Fibroblast of gingiva (primary cell): Measurements from ENCODE around the gene GATAD2A.
"Not testable (repeated sequence)": the region's sequence is repeated elsewhere in the genome, so short reads cannot be mapped to it uniquely, and the experiment has no call there.

ENCODE experiments used
- DNase-seq: peaks from one replicate; pipeline ENCODE4 v3.0.0-alpha.2; 2011; ENCODE audit warnings: low read depth

GATAD2A gene

DNA sequence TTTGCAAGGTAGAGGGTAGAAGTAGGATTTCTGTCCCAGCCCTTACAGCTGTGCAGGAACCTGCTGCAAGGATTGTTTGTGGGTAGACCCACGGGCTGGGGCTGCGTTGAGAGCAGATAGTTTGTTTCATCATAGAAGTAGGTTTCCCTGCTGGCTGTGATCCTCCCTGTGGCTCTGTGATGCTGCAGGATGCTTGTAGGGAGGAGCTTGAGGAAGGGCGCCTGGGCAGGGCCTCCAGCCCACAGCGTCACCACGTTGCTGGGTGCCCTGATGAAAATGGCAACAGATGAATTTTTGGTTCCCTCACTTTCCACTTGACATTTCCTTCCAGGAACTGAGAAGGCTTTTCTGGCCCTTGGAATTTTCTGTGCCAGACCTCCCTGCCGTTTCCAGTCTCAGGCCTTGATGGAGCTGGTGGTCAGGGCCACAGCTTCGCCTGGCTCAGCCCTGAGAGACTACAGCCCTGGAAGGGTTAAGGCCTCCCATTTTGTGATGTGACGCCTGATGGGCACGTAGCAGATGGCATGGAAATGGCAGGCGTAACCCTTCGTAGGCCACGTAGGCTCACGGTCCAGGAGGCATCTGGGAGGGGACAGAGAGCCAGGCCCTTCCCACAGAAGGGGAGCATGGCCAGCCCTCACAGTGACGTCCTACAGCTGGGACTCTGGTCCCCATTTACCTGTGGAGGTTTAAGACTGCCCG is 42.2 kb downstream of the GATAD2A start:
- peak; percentile 42 for DNase-seq

DNA sequence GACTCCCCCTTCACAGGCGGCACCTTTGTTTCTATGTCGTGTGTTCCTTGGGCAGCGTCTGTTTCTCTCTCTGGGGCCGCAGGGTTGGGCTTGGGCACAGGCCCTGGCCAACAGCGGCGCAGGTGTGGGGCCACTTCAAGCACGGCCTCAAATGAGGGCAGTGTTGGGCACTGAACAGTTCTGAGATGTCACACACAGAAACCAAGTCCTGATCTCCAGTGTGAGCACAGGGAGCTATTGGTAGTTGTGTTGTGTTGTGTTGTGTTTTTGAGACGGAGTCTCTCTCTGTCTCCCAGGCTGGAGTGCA is 42.7 kb downstream of the GATAD2A start:
- DNase-seq, result no peak

DNA sequence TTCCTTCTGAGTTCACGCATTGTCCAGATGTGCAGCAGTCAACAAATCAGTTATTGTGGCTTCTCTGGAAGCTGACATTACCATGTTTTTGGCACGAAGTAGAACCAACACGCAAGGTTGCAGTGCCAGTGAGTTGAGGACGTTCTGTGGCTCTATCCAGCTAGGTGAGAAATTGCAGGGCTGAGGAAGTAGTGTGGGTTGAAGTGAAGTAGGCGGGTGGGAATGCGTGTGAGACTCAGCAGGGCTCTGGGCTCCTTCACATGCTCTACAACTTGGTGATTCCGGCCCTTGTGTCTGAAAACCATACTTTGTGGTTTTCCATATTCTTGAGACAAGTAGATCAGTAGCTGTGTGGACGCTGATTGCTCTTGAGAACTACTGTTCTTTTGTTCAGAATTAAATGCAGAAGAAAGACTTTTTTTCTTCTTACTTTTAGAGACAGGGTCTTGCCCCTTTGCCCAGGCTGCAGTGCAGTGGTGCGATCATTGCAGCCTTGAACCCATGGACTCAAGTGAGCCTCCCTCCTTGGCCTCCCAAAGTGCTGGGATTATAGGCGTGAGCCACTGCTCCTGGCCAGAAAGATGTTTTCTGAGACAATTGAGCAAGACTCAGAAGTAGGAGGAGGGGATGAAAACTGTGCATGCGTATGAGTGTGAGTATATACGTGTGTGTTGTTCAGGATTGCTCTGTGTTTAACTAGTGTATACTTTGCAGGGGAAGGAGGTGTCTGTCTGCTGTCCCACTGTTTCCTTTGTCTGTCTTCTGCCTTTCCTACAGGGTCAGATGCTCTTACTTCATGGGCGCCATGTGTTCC is 46.2 kb downstream of the GATAD2A start:
- DNase-seq, result no peak

DNA sequence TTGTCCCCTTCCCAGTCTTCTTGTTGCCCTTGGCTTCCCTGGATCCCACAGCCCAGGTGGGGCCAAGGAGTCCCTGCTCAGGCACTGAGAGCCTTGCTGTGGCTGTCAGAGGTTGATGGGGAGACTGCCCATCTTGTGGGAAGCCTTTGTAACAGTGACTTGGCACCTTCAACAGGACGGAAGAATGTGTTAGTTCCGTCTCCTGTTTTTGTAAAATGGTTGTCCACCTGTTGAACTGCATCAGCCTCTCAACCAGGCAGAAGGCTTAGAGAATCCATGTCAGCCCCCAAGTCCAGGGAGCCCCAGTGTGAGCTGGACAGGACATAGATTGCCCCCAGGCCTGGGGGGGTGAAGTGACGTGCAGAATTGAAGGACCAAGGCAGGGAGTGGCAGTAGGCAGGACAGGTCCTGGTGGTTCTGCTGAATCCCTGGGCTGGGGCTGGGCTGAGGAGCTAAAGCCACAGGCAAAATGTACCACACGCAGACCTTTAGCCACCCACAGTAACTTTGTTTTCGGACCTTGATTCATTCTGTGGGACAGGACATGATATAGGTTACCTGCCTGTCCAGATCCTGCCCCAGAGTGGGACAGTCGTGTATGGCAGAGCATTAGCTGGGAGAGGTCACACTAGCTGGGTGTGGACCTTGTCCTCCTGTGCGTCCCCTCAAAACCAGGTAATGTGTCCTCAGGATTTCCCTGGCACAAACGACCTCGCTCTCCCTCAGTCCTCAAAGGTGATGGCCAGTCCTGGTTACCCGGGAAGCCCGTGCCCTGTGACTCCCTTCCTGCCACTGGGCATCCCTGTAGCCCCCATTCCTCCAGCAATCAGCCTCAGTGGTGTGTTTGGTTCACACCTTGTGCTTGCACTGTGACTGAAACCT is 47.0 kb downstream of the GATAD2A start:
- no peak for DNase-seq

DNA sequence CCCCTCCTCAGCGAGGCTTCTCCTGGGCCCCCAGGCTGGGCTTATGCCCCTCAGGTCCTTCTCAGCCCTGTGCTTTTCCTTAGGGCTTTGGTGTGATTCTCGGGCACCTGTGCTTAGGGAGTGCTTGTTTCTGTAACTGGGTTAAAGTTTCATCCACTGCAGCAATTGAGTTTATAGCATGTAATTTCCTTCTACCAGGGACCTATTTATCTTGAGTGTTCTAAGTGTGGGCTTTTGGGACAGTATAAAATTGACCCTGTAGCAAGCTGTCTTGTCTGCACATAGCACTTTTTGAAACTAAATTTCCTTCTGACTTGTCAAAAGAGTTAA is 47.6 kb downstream of the GATAD2A start:
- DNase-seq, result no peak

DNA sequence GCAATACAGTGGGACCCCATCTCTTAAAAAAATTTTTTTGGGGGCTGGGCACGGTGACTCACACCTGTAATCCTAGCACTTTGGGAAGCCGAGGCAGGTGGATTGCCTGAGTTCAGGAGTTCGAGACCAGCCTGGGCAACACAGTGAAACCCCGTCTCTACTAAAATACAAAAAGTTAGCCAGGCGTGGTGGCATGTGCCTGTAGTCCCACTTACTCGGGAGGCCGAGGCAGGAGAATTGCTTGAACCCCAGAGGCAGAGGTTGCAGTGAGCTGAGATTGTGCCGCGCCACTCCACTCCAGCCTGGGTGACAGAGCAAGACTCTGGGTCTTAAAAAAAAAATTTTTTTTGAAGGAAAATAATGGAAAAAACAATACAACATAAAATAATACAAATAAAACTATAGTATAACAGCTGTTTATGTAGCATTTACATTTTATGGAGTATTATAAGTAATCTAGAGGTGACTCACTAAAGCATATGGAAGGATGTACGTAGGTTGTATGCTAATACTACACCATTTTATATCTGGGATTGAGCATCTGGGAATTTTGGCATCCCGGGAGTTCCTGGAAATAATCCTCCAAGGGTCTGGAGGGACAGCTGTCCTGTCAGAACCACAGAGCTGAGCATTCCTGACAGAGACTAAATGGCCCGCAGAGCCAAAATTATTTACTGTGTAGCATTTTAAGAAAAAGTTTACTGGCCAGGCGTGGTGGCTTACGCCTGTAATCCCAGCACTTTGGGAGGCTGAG is 49.9 kb downstream of the GATAD2A start:
- DNase-seq, result not testable (repeated sequence)

DNA sequence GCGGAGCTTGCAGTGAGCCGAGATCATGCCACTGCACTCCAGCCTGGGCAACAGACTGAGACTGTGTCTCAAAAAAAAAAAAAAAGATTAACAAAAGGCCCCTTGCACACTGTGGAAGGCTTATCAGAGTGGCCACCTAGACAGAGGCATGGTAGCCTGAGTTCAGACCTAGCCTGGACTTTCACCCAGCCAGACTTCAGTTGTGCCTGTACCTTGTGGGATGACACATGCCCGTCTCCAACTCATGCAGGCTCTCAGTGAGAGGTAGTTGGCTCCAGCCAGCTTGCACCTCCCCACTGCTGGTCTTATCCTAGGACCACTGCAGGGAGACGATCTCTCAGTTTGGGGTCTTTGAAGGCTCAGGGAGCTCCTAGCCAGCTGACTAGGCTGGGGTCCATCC is 52.2 kb downstream of the GATAD2A start:
- no peak for DNase-seq

DNA sequence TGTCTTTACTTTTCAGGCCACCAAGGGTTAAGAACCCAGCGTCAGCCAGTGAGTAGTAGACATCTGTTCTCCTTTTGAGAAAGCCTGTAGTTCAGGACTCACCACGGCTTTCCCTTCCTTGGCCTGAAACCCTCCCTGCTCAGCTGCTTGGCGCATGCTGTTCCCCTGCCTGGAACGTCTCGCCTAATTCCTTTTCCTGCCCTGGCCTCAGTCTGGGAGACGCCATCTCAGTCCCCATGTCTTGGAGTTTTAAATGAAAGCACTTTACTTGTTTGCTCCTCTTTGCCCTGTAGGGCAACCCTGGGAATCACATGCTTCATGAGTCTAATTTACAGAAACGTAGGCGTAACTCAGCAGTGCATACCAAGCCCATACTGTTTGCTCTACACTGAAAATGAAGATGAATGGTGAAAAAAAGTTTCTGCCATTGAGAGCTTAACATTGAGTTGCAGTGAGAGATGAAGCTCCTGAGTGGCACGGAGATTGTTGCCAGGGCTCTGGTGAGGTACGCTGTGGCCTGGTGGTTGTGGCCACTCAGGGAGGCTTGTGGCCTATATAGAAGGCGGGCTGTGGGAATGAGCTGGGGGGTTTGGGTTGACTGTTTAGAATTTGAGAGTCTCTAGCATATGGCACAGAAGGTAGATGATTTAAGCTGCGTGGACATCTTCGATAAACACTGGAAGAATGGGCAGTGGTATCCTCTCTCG is 52.8 kb downstream of the GATAD2A start:
- DNase-seq, result no peak

DNA sequence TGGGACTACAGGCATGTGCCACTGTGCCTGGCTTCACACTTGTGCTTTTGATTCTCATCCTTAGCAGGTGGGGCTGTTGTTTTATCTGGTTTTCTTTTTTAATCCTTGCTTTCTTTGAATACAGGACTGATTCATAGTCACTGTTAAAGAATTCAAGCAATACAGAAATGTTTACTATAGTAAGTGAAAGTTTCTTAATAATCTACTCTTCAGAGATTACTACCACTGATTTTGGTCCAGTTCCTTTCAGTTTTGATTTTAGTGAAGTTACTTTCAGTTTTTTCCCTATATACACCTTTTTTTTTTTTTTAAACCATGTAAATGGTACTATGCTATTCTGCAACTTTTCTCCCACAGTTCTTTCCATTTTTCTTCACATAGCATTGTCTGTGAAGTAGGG is 53.6 kb downstream of the GATAD2A start:
- peak; percentile 38 for DNase-seq

DNA sequence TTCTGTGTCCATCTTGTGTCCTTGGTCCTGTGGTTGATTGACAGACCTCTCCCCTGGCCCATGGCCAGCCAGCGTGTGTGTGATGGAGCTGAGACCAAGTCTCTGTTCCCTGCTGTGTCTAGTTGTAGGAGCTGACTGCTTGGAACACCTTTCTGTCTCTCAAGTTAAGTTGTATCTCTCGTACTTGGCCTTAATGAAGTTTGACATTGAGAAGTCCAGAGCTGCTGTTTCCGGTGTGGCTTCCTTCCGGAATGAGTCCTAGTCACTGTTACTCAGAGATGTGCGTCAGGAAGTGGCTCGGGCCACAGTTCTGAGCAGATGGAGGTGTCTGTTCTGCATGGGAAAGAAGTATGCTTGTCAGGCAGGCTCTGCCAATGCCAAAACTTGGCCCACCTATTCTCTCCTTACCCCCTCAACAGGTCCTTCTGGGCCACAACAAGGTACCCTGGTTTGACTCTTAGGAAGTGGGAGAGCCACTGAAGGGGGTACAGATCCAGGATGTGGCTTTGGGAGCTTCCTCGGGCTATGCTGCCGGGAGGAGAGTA is 54.3 kb downstream of the GATAD2A start:
- peak; percentile 36 for DNase-seq

DNA sequence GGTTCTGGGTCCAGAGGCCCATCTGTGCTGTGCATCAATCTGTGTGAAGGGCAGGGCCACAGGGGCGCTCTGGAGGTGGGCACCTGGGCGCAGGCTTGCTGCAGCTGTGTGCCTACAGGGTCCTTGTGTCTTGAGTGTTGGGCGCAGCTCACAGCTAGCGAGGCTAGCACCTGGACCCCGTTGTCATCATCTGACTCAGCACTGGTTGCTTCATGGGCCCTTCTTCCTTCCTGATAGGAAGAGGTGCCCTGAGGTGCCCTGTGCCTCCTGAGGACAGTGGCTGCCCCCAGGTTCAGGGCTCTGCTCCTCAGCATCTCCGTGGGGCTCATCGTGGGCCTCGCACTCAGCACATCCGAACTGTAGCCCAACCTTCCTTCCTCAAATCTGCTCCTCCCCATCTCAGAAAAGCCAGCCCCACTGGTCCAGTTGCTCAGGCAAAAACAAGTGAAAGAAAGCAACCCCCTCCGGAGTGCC is 54.8 kb downstream of the GATAD2A start:
- no peak for DNase-seq

DNA sequence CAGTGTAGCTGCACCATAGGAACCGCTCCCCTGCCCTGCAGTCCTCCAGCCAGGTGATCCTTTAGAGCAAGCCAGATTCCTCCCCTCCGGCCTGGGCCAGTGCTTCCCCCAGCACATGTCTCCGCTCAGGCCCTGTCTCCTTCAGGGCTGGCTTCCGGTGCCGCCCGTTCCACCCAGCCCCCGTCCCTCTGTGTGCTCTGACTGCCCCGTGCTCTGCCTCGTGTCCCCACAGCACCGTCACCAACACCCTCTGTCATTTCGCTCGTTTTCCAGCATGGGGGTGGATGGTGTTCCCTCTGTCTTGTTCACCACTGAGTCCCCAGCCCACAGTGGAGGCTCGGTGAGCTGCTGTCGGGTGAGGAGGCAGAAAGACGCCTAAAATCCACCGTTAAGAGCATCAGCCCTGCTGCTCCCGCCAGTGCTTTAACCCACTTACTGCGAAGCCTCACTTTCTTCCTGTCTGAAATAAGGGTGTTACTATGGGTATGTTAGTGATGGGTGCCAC is 55.3 kb downstream of the GATAD2A start:
- peak; percentile 27 for DNase-seq

DNA sequence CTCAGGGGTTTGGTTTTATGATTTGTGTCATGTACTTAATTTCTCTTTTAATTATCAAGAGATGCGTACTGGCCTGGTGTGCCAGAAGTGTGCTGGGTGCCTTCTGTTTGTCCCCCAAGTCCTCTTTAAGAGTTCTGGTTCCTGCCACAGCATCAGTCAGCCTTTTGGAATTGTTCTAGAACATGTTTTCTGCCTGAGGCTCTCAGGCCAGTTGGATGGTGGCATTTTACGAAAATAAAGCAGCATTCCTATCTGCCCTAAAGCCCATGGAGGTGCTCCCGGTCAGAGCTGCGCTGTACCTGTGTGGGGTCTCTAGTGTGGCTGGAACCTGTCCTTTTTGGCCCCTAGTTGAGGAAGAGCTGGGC is 55.8 kb downstream of the GATAD2A start:
- no peak for DNase-seq

DNA sequence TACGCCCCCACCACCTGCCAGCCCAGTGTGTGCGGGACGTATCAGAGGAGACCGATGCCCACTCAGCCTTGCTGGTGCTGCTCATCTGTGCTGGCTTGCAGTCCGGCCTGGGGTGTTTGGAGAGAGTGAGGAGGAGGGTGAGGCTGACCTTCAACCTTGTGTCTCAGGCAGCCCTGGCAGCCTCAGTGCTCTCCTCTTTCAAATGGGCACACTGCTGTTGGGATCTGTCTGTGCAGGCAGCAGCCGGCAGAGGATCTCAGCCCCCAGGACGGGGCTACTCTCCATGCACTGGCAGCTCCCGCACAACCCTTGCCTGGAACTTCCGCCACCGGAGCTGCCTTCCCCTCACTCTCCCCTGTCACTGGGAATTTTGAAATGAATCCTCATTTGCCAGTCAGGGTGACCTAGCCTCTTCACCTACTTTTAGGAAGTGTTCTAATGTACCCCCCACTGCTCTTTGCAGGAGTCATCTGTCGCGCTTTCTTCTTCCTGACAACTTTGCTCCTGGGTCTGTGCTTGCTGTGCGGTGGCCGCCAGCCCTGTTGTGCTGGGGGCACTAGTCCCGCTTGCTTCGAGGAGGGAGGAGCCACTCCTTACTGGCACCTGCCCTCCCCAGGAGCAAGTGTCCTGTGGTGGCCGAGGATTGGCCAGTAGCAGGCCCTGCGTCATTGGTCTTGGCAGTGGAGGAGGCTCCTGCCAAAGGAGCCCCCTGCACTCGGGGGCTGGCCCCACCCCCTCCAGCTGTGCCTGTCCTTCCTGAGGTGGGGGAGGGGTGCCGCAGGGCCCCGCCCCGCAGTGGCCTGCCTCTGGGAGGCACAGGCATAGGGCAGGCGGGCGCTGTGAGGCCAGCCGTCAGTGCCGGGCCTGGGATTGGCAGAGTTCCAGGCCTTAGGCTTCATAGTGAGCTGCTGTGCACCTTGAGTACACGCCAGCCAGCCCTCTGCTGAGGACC is 56.5 kb downstream of the GATAD2A start:
- peak; percentile 31 for DNase-seq

DNA sequence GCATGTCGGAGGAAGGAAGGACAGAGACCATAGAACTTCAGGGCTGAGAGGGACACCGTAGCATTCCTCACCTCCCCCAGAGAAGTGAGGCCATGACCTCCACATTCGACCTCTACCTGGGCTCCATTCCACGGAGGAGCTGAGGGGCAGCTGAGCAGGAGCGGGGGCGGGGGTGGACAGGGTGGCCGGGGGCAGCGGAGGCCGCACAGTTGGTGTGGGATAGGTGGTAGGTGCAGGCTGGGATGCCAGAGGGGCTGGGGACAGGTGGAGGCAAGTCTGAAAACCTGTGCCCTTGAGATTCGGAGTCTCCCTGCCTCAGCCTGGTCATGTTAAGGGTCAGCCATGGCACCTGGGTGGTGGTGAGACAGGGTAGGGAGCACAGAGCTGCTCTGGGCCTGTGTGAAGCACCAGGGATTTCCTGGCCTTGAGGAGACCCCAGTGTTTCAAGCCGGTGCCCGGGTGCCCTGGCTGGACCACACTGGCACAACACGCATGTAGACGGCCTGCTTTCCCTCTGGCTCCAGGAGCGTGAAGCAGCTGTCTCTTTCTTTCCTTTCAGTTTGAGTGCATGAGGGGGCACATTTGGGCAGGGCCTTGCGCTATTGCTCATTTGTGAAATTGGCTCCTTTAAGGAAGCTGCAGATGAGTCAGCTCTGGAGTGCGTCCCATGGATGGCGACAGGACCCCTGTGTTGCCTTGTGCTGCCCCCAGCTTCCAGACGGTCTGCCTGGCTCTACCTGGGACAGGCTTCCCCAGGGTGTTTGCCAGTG is 58.1 kb downstream of the GATAD2A start:
- DNase-seq, result peak; percentile 78

DNA sequence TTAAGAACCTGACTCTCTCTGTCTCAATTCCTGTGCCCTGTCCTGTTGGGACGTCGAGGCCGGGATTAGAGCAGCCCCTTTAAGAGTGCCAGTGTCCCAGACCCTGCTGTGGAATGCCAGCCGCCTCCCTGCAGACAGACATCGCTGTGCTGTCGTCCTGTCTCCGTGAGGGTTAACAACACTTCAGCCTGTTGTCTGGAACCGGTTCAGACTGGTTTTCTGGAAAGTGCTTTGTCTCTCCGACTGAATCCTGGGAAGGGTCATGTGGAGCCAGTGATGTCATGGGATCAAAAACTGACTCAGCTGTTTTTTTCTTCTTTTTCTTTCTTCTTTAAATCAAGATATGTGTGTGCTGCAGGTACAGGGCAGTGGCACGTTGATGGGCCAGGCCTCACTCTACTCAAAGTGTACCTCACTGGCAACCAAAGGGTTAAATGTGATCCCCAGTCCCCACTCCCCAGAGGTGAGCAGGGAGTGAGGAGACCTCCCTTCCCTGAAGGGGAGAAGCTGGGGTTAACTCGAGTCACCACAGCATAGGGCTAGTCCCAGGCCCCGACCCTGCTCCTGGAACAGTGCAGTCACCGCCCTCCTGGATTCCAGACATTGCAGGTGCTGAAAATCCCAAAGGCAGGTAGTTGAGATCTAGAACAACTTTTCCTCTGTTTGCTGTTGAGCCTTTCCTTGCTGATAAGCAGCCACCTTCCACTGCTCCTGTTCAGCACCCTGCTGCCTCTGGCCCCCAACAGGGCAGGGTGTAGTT is 59.0 kb downstream of the GATAD2A start:
- peak; percentile 30 for DNase-seq

DNA sequence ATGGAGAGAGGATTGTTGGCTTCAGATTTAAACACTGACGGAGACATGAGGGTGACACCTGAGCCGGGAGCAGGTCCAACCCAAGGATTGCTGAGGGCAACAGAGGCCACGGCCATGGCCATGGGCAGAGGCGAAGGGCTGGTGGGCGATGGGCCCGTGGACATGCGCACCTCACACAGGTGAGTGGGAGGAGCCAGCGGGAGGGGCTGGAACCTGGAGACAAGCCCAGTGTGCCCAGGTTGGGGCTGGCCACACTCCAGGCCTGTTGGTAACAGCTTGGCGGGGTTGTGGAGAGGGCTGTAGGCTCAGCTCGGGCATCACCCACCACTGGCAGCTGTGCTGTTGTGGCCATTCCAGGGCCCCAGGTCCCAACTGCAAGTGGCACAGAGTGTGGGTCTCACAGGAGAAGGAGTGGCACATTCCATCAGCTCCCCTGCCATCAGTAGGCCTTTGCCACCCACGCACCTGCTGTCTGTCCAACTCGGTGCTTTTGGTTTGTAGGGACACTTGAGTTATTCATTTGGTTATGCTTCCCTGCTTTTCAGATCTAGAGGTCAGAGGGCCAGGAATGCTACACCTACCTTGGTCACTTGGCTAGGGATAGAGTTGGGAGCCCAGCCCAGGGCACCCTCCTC is 60.1 kb downstream of the GATAD2A start:
- no peak for DNase-seq

DNA sequence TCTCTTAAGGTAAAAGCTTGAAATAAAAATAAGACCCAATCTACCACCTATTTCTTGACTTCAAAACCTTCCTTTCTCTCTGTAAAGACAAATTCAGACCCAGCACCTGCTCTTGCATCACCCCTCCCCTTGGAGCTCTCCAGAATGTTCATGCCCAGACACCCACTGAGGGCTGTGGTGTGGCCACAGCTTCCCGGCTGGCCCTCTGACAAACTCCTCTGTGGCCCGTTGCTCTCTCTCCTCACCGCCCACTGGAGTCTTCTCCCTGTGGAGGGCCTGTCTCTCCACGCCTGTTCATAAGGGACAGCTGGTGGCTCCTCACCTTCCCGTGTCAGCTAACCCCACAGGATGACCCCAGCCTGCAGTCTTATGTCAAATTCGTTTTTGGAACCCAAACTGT is 60.7 kb downstream of the GATAD2A start:
- DNase-seq, result no peak
